Activated B cell treated with CpG ODN at 0.5 μM for 24 hours (primary cell): ENCODE measurements around the gene CLMN. TPM values are rescaled to one million over a fixed set of nuclear protein-coding genes. Genes with fewer than 3 reads are reported as not detected.

Experiments used
- ATAC-seq: fragments of 200-7000 bp; cut with Tn5 transposase; one replicate; pipeline ENCODE4 v1.10.0; 2021; ENCODE audit warnings: low read depth, mild to moderate bottlenecking, moderate library complexity
- CTCF ChIA-PET: fragments of 350-600 bp; sonication (Branson Sonifier 250); formaldehyde crosslinking; loops from one replicate; lab custom pipeline; 2021; ENCODE audit warnings: antibody characterized with exemption; lab: Charles Lee
- POLR2A ChIA-PET: fragments of 350-600 bp; sonication (Branson Sonifier 250); formaldehyde crosslinking; loops from one replicate; lab custom pipeline; 2021; ENCODE audit warnings: antibody characterized with exemption; lab: Charles Lee
- DNase-seq: peaks from one replicate; pipeline ENCODE4 v3.0.0; 2022
- H3K27ac Mint-ChIP-seq: one replicate; pipeline ENCODE4 v1.8.0; 2020; ENCODE audit warnings: mixed read lengths
- H3K27me3 Mint-ChIP-seq: one replicate; pipeline ENCODE4 v1.8.0; 2021; ENCODE audit warnings: mixed read lengths
- H3K36me3 Mint-ChIP-seq: one replicate; pipeline ENCODE4 v1.8.0; 2021; ENCODE audit warnings: low read depth, mixed read lengths
- H3K4me1 Mint-ChIP-seq: one replicate; pipeline ENCODE4 v1.8.0; 2021; ENCODE audit warnings: mixed read lengths
- H3K4me3 Mint-ChIP-seq: one replicate; pipeline ENCODE4 v1.8.0; 2020; ENCODE audit warnings: mild to moderate bottlenecking, mixed read lengths
- H3K9me3 Mint-ChIP-seq: one replicate; pipeline ENCODE4 v1.8.0; 2020; ENCODE audit warnings: mixed read lengths
- CTCF ChIP-seq: fragments of 200-600 bp; IDR thresholded peaks from one replicate; pipeline ENCODE4 v1.8.0; 2022; ENCODE audit warnings: antibody characterized with exemption, mild to moderate bottlenecking
- intact Hi-C: fragments of 100-400 bp; cut with micrococcal nuclease; formaldehyde crosslinking; loops from one replicate; pipeline ENCODE4 v1.15.1; 2024
- total RNA-seq: library from RNA; stranded (reverse); gene quantifications from 2 replicates; pipeline ENCODE4 v1.2.3, GENCODE V29; 2022

Gene CLMN
- total RNA-seq, 1 donor from 2014 or later, result 23.9 TPM

GRCh38 chr14:95274874-95275273, 44.8 kb downstream of the CLMN start:
- Mint-ChIP-seq H3K36me3 (peaks cover 3% of the 10 kb centered on the region), H3K27me3 (no peaks in the 10 kb centered on the region), H3K27ac (no peak overlapping the region), H3K9me3 (no peaks in the 10 kb centered on the region), H3K4me1 (peaks cover 13% of the 10 kb centered on the region), H3K4me3 (no peak overlapping the region)
- CTCF ChIA-PET, result no interaction called here
- no peak for TF ChIP-seq CTCF
- intact Hi-C loops, result no loop called here
- ATAC-seq, result no peak
- no peak for DNase-seq
- POLR2A ChIA-PET, result interaction anchor here (0.7 kb wide), 1 partner anchor 13 kb away, joined by 12 read pairs; no protein-coding TSS in a partner anchor

- H3K27me3 Mint-ChIP-seq, result no peaks in the 10 kb centered on the region
- TF ChIP-seq CTCF, result no peak
- POLR2A ChIA-PET, result interaction anchor here (0.7 kb wide), 1 partner anchor 13 kb away, joined by 12 read pairs; no protein-coding TSS in a partner anchor
- peaks cover 15% of the 10 kb centered on the region for H3K4me1 Mint-ChIP-seq
- ATAC-seq, result no peak
- CTCF ChIA-PET, result no interaction called here
- H3K27ac Mint-ChIP-seq, result no peak overlapping the region
- H3K36me3 Mint-ChIP-seq, result peaks cover 3% of the 10 kb centered on the region
- no peak overlapping the region for H3K4me3 Mint-ChIP-seq
- H3K9me3 Mint-ChIP-seq, result no peaks in the 10 kb centered on the region
- DNase-seq, result no peak
- intact Hi-C loops, result no loop called here
Measured at GRCh38 chr14:95274279-95274678, 45.4 kb downstream of the CLMN start.

- Mint-ChIP-seq H3K9me3 (no peaks in the 10 kb centered on the region), H3K27ac (no peak overlapping the region), H3K4me1 (peaks cover 18% of the 10 kb centered on the region), H3K4me3 (no peak overlapping the region), H3K36me3 (peaks cover 3% of the 10 kb centered on the region), H3K27me3 (no peaks in the 10 kb centered on the region)
- CTCF ChIA-PET, result no interaction called here
- POLR2A ChIA-PET, result no interaction called here
- intact Hi-C loops, result no loop called here
- DNase-seq, result no peak
- ATAC-seq, result no peak
- no peak for TF ChIP-seq CTCF
Measured at GRCh38 chr14:95273001-95273978, 46.4 kb downstream of the CLMN start.

- ChIA-PET POLR2A (no interaction called here), CTCF (no interaction called here)
- H3K36me3 Mint-ChIP-seq, result peaks cover 3% of the 10 kb centered on the region
- H3K27me3 Mint-ChIP-seq, result no peaks in the 10 kb centered on the region
- intact Hi-C loops, result no loop called here
- ATAC-seq (no peak), DNase-seq (no peak)
- H3K4me1 Mint-ChIP-seq, result peaks cover 29% of the 10 kb centered on the region
- no peak for TF ChIP-seq CTCF
- no peak overlapping the region for H3K27ac Mint-ChIP-seq
- peaks cover 6% of the 10 kb centered on the region for H3K9me3 Mint-ChIP-seq
- H3K4me3 Mint-ChIP-seq, result no peak overlapping the region
Measured at GRCh38 chr14:95272057-95272456, 47.7 kb downstream of the CLMN start.

- ChIA-PET CTCF (no interaction called here), POLR2A (no interaction called here)
- no peak for ATAC-seq
- Mint-ChIP-seq H3K9me3 (peaks cover 6% of the 10 kb centered on the region), H3K4me1 (peaks cover 42% of the 10 kb centered on the region), H3K4me3 (no peak overlapping the region), H3K27me3 (no peaks in the 10 kb centered on the region), H3K36me3 (peaks cover 3% of the 10 kb centered on the region), H3K27ac (peak overlapping the region; percentile 46)
- intact Hi-C loops, result no loop called here
- no peak for TF ChIP-seq CTCF
- no peak for DNase-seq
Measured at GRCh38 chr14:95270203-95270602, 49.5 kb downstream of the CLMN start.
